Measurements from ENCODE around the gene PPP1R9B.

DNA sequence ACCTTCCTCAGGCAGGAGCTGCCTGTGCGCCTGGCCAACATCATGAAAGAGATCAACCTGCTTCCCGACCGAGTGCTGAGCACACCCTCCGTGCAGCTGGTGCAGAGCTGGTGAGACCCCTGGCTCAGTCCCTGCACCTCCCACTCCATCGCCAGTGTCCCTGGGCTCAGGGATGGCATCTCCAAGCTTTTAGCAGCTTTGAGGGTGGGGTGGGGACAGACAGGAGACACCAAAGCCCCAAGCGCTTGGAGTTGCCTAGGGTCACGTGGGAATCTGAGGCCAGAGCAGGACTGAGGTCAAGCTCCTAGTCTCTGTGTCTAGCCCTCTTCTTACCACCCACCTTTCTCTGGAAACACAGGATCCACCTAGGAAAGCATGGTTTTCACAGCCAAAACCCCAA is 53.0 kb downstream of the PPP1R9B start:
- TF ChIP-seq, protein P1, sequence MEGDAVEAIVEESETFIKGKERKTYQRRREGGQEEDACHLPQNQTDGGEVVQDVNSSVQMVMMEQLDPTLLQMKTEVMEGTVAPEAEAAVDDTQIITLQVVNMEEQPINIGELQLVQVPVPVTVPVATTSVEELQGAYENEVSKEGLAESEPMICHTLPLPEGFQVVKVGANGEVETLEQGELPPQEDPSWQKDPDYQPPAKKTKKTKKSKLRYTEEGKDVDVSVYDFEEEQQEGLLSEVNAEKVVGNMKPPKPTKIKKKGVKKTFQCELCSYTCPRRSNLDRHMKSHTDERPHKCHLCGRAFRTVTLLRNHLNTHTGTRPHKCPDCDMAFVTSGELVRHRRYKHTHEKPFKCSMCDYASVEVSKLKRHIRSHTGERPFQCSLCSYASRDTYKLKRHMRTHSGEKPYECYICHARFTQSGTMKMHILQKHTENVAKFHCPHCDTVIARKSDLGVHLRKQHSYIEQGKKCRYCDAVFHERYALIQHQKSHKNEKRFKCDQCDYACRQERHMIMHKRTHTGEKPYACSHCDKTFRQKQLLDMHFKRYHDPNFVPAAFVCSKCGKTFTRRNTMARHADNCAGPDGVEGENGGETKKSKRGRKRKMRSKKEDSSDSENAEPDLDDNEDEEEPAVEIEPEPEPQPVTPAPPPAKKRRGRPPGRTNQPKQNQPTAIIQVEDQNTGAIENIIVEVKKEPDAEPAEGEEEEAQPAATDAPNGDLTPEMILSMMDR (IDR thresholded peaks at IDR 0.05; ENCODE audit: borderline replicate concordance, extremely low read depth, low read length, poor library complexity, severe bottlenecking) = no peak
- no peak for TF ChIP-seq EZH2 (IDR thresholded peaks at IDR 0.05; ENCODE audit: borderline replicate concordance, low read depth, low read length, severe bottlenecking)
